DMS53 treated with DMSO at 0.1 percent for 48 hours (cell line): ENCODE results near the gene MT1H.
A peak's percentile ranks its signal among the peaks of the same experiment; 100 is the strongest.

Experiments
- DNase-seq: peaks from one replicate; lab custom pipeline; 2025; ENCODE audit not compliant: unreplicated experiment; lab: John Stamatoyannopoulos, UW

Gene MT1H

GRCh38 chr16:56636616-56637413 is 32.8 kb upstream of the MT1H start:
- DNase-seq: no peak

- peak; percentile 53 for DNase-seq
Observed at GRCh38 chr16:56637814-56638750, 31.5 kb upstream of the MT1H start, which contains the start of gene MT1A. Gene MT1A (plus strand): TSS chr16:56638666. CDS start chr16:56638739, 73 bp downstream.

DNA sequence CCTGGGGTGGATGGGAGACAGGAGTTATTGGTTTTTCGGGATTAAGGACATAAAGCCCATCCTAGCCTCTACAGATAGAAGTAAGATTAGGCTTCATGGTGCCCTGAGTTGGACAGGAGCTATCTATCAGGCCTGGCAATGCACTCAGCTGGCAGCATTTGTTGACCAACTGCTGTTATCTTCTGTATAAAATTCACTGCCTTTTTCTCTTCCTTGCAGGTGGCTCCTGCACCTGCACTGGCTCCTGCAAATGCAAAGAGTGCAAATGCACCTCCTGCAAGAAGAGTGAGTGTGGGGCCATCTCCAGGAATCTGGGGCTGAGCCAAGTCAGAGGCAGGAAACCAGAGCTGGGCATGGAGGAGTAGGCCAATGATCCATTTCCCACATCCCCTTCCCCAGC is 30.6 kb upstream of the MT1H start:
- DNase-seq: no peak

DNA sequence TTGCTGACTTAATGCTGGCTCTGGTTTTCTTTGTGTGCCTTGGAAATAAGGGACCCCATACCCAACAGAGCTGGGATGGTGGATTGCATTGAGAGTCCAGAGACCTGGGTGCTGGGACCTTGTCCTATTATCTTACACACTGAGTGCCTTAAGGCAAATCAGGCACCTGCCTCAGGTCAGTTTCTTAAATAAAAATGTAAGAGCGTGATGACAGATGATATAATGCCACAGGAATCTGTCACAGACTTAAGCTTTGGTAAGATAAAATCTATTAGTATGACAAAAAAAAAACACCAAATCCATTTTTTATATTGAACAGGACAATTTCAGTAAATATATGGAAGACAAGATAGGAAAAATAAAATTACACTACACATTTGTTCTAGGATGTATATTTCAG is 29.5 kb upstream of the MT1H start:
- no peak for DNase-seq

DNA sequence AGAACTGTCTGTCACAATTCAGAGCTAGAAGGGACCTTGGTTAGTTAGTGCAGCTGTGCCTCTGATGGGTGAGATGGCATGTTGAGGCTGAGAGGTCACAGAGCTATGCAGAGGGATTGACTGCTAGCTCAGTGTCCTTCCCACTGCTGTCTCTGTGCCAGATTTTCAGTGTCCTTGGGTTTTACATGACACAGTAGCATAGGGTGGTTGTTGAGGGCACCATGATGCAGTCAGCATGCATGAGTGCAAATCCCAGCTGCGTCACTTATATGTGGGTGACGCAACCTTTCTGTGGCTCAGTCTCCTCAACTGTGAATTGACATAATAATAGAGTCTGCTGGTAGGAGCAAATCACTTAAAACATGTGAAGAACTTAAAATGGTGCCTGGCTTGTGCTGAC is 28.4 kb upstream of the MT1H start:
- no peak for DNase-seq

GRCh38 chr16:56643080-56643778 is 26.4 kb upstream of the MT1H start:
- DNase-seq: peak; percentile 80

GRCh38 chr16:56643833-56644232 is 25.8 kb upstream of the MT1H start:
- DNase-seq: no peak

- no peak for DNase-seq
Observed at GRCh38 chr16:56645311-56645710, 24.3 kb upstream of the MT1H start.

GRCh38 chr16:56645838-56646237 is 23.8 kb upstream of the MT1H start:
- no peak for DNase-seq

- no peak for DNase-seq
Observed at GRCh38 chr16:56647641-56648431, 21.8 kb upstream of the MT1H start.

- DNase-seq: no peak
Observed at GRCh38 chr16:56649271-56649670, 20.3 kb upstream of the MT1H start.

- DNase-seq: no peak
Observed at GRCh38 chr16:56649820-56650219, 19.8 kb upstream of the MT1H start.

DNA sequence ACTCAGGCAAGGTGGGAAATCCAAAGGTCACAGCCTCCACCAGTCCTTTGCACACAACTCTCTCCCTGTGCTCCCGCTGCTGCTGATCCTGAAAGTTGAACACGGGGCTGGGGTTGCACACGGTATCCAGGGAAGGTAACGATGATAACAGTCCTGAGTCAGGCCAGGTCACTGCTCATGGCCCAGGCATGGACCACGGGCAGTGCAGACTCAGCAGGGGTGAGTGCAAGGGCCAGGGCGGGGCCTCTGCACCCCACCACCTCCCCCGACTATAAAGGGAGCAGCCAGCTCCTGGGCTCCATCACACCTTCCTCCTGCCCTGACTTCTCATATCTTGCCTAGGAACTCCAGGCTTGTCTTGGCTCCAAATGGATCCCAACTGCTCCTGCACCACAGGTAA is 18.0 kb upstream of the MT1H start, which contains the start of gene MT1B:
Gene MT1B, plus strand, starts transcription at position 301 of the 400 bp plus-strand sequence. Its CDS starts 68 bp downstream, at position 369.
- DNase-seq: no peak

DNA sequence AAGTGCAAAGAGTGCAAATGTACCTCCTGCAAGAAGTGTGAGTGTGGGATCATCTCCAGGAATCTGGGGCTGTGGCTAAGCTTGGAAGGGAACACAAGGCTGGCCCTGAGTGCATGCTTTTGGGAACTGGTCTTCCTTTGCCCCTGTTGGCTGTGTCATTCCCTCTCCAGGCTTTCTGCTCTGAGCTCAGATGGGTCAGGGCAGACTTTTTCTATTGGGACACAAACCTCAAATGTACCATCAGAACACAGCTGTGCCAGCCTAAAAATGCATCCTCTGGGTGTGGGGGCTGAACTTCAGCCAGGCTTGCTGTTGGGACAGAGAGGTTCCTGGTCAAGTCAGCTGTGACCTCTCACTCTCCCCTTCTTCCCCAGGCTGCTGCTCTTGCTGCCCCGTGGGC is 17.0 kb upstream of the MT1H start:
- DNase-seq: no peak

DNA sequence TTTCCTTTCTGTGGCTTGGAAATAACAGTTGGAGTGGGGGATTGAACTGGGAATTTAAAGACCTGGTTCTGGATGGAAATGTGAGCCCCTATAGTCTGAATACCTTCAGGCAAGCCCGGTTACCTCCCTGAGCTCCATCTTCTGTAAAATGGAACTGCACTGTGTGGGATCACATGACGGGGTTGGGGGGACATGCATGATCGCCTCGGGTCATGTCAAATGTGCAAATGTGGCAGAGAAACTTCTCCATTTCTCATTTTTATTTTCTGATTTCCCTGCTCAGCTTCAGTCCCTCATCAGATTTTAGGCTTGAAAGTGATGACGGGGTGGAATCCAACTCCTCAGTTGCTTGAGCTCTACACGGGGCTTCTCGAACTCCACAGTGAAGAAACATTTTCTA is 16.4 kb upstream of the MT1H start:
- no peak for DNase-seq

- DNase-seq: peak; percentile 68
Observed at GRCh38 chr16:56657555-56658326, 11.9 kb upstream of the MT1H start, which contains the start of gene MT1F. Gene MT1F (plus strand): TSS chr16:56657959. CDS start chr16:56658059, 100 bp downstream.

DNA sequence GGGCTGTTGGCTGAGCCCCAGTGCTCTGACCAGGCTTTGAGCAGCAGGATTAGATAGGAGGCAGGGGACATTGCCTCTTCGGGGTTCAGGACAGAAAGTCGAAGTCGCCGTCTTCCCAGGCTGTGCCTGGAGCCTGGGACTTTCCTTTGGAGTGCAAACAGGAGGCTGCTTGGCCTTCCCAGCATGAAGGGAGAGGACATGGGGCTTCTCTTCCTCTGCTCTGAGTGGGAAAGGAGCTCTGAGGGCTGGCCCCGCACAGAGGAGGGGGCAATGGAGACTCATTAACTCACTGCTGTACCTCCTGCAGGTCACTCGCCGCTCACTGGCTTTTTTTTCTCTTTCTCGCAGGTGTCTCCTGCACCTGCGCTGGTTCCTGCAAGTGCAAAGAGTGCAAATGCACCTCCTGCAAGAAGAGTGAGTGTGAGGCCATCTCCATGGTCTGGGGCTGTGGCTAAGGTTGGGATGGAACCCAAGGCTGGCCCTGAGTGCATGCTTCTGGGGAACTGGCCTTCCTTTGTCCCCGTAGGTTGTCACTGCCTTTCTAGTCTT is 11.2 kb upstream of the MT1H start:
- DNase-seq: no peak

DNA sequence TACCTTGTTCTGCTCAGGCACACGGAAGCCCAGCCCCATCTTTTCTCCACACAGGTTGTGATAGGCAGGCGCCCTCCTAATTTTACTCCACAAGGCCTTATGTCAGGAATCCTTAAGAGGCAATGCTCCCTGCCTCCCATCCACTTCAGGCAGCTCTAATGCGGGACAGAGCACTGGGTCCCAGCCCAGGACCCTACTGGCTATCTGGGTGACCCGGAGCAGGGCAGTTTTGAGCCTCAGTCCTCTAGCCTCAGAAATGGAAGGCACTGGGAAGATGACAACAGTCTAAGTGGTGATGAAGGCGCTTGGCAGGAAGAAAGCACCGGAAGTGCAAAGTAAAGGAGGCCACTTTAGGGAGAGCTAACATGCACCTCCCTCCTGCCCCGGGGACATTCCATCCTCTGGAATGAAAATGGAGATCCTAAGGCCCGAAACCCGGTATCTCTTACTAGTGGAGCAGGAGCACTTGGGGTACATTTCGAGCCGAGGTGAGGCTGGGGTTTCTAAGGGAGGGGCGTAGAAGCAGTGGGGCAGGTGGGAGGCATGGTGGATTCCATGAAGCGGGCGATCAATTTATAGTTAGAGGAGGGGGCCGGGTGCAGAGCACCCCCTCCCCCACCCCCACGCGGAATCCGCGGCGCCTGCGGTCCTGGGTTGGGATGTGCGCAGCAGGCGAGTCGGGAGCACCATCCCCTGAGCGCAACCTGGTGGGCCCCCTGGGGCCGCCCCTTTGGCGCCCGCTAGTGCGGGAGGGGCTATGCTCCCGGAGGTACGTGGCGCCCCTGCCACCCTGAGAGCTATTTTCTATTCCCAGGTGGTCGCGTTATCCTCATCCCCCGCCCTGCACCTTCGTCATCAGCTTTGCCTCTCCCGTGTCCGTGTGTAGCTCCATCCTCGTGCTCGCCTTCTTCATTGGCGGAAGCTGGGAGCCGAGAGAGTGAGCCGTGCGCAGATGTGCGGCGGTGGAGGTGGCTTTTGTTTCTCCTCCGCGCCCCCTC is 7.0 kb upstream of the MT1H start:
- DNase-seq: no peak
